ENCODE results near the gene SLC6A6. TPM values are rescaled to one million over a fixed set of nuclear protein-coding genes. Genes with fewer than 3 reads are reported as not detected.

Gene SLC6A6
- polyA plus RNA-seq, 1 donor (not counting 4 experiments of a cell fraction or from before 2014, with no cell fraction given): 8.3 TPM

DNA sequence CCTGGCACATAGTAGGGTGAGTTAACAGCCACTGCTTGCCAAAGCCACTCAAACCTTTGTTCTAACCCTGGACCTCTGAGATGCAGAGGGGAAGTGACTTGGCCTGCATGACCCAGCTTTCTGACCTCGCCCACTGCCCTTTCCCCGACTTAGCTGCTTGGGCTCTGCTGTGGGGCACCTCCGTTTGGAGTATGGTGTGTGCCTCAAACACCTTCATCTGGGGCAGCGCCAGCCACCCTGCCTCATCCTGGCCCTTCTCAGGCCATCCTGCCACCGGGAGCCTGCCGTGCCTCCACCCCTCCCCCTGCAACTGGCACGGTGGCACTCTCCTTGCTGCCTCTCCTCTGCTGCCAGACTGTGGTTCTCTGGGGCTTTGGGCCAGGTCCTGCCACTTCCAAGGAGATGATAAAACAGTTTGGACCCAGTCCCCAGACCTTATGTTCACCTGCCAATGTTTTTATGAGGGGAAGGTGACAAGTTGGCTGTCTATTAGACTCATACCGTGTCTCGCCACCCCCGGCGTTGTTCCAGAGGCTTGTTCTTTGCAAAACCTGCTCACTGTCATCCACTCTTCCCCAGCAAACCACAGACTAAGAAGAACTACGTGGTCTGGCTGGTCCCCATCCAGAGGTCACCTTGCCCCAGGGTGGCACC is 32.2 kb downstream of the SLC6A6 start:
- Histone ChIP-seq H4K20me1 (ENCODE audit: control insufficient read depth, extremely low read depth, insufficient read depth, low read length) (no peaks in the 10 kb centered on the region), H3K27ac (ENCODE audit: control insufficient read depth, insufficient read depth, low read length) (no peak overlapping the region), H3K9me1 (ENCODE audit: control insufficient read depth, extremely low read depth, insufficient read depth, low read length) (no peaks in the 10 kb centered on the region), H3K4me2 (ENCODE audit: control insufficient read depth, extremely low read depth, insufficient read depth, low read depth, low read length) (no peak overlapping the region), H2AFZ (ENCODE audit: control insufficient read depth, low read length) (no peak overlapping the region), H3K4me3 (ENCODE audit: control insufficient read depth in 2 of 3, extremely low read depth in 1 of 3, insufficient read depth in 2 of 3, low read depth in 1 of 3, low read length in 3 of 3) (no peak overlapping the region), H3K9ac (ENCODE audit: control insufficient read depth, extremely low read depth, insufficient read depth, low read length) (no peak overlapping the region), H3K27me3 (ENCODE audit: control insufficient read depth, extremely low read depth, insufficient read depth, low read length) (no peaks in the 10 kb centered on the region), H3K36me3 (ENCODE audit: control insufficient read depth in 2 of 2, extremely low read depth in 1 of 2, insufficient read depth in 2 of 2, low read length in 2 of 2) (no peaks in the 10 kb centered on the region), H3K4me1 (ENCODE audit: control insufficient read depth, extremely low read depth, insufficient read depth, low read length) (peaks cover 26% of the 10 kb centered on the region), H3K79me2 (ENCODE audit: control insufficient read depth, insufficient read depth, low read length) (peaks cover 2% of the 10 kb centered on the region), H3K9me3 (ENCODE audit: control insufficient read depth, low read depth, low read length) (no peaks in the 10 kb centered on the region)
- FAIRE-seq (no peak), DNase-seq (ENCODE audit: low read depth, low spot score) (no peak)
- TF ChIP-seq EZH2 (IDR thresholded peaks at IDR 0.05; ENCODE audit: low read length) (no peak), CTCF (optimal IDR thresholded peaks at IDR 0.05 in 1 of 3, IDR thresholded peaks at IDR 0.05 in 1 of 3, conservative IDR thresholded peaks at IDR 0.05 in 1 of 3; ENCODE audit: extremely low read depth in 1 of 3, insufficient read depth in 2 of 3, low read length in 3 of 3) (no peak)
- dilution Hi-C loops (cut with MboI; ENCODE audit: extremely low pct_ligation_motif_present, low sequenced_read_pairs): no loop called here

DNA sequence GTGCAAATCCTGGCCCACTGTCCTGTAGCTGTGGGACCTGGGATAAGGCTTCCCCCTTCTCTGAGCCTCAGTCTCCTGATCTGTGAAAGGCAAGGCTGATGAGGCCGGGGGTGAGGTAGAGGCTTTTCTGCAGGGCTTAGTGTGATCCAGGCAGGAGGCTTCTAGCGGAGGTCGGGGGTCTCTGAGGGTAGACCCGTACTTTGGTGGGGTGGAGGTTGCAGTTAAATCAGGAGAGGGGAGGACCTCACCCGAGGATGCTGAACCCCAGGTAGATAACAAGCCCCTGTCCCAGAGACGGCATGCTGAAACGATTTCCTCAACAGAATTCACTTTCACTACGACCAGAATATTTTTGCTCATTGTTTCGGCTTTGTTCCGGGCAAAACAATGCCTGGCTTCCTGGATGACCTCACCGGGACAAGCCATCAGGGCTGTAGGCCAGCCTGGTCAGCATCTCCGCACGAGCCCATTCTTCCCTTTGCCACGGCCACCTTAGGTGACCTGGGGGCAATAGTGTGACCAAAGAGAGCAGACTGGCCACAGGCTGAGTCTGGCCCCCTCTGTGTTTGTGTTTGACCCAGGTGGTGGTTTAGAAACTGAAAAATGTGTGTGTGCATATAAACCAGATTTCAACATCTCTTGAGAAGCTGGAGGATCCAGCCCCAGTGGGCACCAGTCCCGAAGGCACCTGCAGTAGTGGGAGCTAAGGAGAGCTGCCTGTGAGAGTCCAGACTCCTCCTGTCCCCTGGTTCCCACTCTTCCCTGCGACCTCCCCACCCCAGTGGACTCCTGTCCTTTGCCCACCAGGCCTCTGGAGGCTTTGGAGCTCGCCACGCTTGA is 33.0 kb downstream of the SLC6A6 start:
- Histone ChIP-seq H3K4me2 (ENCODE audit: control insufficient read depth, extremely low read depth, insufficient read depth, low read depth, low read length) (no peak overlapping the region), H3K9me3 (ENCODE audit: control insufficient read depth, low read depth, low read length) (no peaks in the 10 kb centered on the region), H2AFZ (ENCODE audit: control insufficient read depth, low read length) (no peak overlapping the region), H3K9ac (ENCODE audit: control insufficient read depth, extremely low read depth, insufficient read depth, low read length) (no peak overlapping the region), H3K79me2 (ENCODE audit: control insufficient read depth, insufficient read depth, low read length) (peaks cover 2% of the 10 kb centered on the region), H3K27ac (ENCODE audit: control insufficient read depth, insufficient read depth, low read length) (no peak overlapping the region), H3K27me3 (ENCODE audit: control insufficient read depth, extremely low read depth, insufficient read depth, low read length) (no peaks in the 10 kb centered on the region), H3K9me1 (ENCODE audit: control insufficient read depth, extremely low read depth, insufficient read depth, low read length) (no peaks in the 10 kb centered on the region), H3K4me1 (ENCODE audit: control insufficient read depth, extremely low read depth, insufficient read depth, low read length) (peaks cover 26% of the 10 kb centered on the region), H4K20me1 (ENCODE audit: control insufficient read depth, extremely low read depth, insufficient read depth, low read length) (no peaks in the 10 kb centered on the region), H3K36me3 (ENCODE audit: control insufficient read depth in 2 of 2, extremely low read depth in 1 of 2, insufficient read depth in 2 of 2, low read length in 2 of 2) (no peaks in the 10 kb centered on the region), H3K4me3 (ENCODE audit: control insufficient read depth in 2 of 3, extremely low read depth in 1 of 3, insufficient read depth in 2 of 3, low read depth in 1 of 3, low read length in 3 of 3) (no peak overlapping the region)
- TF ChIP-seq CTCF (optimal IDR thresholded peaks at IDR 0.05 in 1 of 3, IDR thresholded peaks at IDR 0.05 in 1 of 3, conservative IDR thresholded peaks at IDR 0.05 in 1 of 3; ENCODE audit: extremely low read depth in 1 of 3, insufficient read depth in 2 of 3, low read length in 3 of 3): no peak
- TF ChIP-seq EZH2 (IDR thresholded peaks at IDR 0.05; ENCODE audit: low read length): no peak
- DNase-seq (ENCODE audit: low read depth, low spot score): no peak
- dilution Hi-C loops (cut with MboI; ENCODE audit: extremely low pct_ligation_motif_present, low sequenced_read_pairs): no loop called here
- FAIRE-seq: no peak
